IMR-90 (cell line): ENCODE measurements around the gene NR5A1.

Experiments
- MAZ ChIP-seq: IDR thresholded peaks from 2 replicates; pipeline ENCODE4 v1.6.1; 2012; ENCODE audit warnings: low read depth, mild to moderate bottlenecking, low read length, improper control_type of control experiment, moderate library complexity, borderline replicate concordance
- POLR2A ChIP-seq: IDR thresholded peaks from 2 replicates; pipeline ENCODE4 v1.6.1; 2012; ENCODE audit warnings: mild to moderate bottlenecking, low read depth, low read length
- RCOR1 ChIP-seq: IDR thresholded peaks from 2 replicates; pipeline ENCODE4 v1.6.1; 2012; ENCODE audit warnings: mild to moderate bottlenecking, low read length, improper control_type of control experiment; ENCODE audit not compliant: insufficient replicate concordance
- SMC3 ChIP-seq: fragments of 150-350 bp; IDR thresholded peaks from 2 replicates; pipeline ENCODE4 v1.6.1; 2016; ENCODE audit warnings: low read depth, mild to moderate bottlenecking, antibody characterized with exemption, low read length, moderate library complexity
- TF ChIP-seq, protein P1 (sequence below): conservative IDR thresholded peaks from 2 replicates; pipeline ENCODE4 v1.5.1; 2012; ENCODE audit warnings: mild to moderate bottlenecking, low read depth, low read length, improper control_type of control experiment
- TF ChIP-seq, protein P2 (sequence below): fragments of 150-350 bp; IDR thresholded peaks from 2 replicates; pipeline ENCODE4 v1.6.1; 2016; ENCODE audit warnings: low read depth, mild to moderate bottlenecking, low read length, moderate library complexity, borderline replicate concordance
- TF ChIP-seq, protein P3 (sequence below): fragments of 150-350 bp; IDR thresholded peaks from 2 replicates; pipeline ENCODE4 v1.6.1; 2017; ENCODE audit warnings: mild to moderate bottlenecking, antibody characterized with exemption, low read length, low read depth

DNA sequence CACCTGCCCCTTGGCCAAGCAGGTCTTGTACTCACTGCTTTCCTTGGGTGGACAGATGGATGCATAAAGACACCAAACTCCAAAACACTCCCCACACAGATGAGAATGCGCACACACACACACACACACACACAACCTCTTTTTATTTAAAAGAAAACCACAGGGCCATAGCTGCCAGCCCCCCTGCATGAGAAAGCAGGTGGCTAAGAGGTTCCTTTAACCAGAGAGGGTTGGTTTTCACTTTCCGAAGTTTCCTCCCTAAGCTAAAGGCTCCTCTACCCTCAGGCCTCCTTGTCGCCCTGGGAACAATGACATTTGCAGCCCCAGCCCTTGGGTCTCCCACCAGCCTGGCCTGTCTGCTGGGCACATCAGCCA lies 11.1 kb downstream of the NR5A1 start:
- TF ChIP-seq POLR2A = no peak
- TF ChIP-seq, protein P1, sequence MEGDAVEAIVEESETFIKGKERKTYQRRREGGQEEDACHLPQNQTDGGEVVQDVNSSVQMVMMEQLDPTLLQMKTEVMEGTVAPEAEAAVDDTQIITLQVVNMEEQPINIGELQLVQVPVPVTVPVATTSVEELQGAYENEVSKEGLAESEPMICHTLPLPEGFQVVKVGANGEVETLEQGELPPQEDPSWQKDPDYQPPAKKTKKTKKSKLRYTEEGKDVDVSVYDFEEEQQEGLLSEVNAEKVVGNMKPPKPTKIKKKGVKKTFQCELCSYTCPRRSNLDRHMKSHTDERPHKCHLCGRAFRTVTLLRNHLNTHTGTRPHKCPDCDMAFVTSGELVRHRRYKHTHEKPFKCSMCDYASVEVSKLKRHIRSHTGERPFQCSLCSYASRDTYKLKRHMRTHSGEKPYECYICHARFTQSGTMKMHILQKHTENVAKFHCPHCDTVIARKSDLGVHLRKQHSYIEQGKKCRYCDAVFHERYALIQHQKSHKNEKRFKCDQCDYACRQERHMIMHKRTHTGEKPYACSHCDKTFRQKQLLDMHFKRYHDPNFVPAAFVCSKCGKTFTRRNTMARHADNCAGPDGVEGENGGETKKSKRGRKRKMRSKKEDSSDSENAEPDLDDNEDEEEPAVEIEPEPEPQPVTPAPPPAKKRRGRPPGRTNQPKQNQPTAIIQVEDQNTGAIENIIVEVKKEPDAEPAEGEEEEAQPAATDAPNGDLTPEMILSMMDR = no peak
- TF ChIP-seq, protein P2, sequence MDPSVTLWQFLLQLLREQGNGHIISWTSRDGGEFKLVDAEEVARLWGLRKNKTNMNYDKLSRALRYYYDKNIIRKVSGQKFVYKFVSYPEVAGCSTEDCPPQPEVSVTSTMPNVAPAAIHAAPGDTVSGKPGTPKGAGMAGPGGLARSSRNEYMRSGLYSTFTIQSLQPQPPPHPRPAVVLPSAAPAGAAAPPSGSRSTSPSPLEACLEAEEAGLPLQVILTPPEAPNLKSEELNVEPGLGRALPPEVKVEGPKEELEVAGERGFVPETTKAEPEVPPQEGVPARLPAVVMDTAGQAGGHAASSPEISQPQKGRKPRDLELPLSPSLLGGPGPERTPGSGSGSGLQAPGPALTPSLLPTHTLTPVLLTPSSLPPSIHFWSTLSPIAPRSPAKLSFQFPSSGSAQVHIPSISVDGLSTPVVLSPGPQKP = no peak
- TF ChIP-seq RCOR1 = no peak
- TF ChIP-seq MAZ = no peak
- TF ChIP-seq SMC3 = no peak
- TF ChIP-seq, protein P3, sequence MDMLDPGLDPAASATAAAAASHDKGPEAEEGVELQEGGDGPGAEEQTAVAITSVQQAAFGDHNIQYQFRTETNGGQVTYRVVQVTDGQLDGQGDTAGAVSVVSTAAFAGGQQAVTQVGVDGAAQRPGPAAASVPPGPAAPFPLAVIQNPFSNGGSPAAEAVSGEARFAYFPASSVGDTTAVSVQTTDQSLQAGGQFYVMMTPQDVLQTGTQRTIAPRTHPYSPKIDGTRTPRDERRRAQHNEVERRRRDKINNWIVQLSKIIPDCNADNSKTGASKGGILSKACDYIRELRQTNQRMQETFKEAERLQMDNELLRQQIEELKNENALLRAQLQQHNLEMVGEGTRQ = no peak
